ENCODE measurements around the gene SBF2.
"Not testable (repeated sequence)": the region's sequence is repeated elsewhere in the genome, so short reads cannot be mapped to it uniquely, and the experiment has no call there.

The SBF2 gene

DNA sequence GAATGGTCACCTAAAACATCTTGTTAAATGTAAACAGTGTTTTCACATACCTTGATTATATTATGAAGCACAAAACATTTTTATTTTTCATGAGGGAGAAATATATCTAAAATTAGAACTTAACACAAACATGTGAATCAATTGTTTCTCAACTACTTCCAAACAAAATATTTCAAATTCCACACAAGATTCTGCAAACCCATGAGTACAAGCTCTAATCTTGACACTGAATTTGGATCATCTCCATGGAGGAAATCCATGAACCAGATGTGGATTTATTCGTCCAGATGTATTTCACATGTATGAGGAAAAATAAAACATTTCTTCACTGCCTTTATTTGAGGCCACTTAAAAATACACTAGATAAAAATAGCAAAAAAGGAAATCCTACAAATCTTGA is 184.2 kb downstream of the SBF2 start:
- no peak for DNase-seq

DNA sequence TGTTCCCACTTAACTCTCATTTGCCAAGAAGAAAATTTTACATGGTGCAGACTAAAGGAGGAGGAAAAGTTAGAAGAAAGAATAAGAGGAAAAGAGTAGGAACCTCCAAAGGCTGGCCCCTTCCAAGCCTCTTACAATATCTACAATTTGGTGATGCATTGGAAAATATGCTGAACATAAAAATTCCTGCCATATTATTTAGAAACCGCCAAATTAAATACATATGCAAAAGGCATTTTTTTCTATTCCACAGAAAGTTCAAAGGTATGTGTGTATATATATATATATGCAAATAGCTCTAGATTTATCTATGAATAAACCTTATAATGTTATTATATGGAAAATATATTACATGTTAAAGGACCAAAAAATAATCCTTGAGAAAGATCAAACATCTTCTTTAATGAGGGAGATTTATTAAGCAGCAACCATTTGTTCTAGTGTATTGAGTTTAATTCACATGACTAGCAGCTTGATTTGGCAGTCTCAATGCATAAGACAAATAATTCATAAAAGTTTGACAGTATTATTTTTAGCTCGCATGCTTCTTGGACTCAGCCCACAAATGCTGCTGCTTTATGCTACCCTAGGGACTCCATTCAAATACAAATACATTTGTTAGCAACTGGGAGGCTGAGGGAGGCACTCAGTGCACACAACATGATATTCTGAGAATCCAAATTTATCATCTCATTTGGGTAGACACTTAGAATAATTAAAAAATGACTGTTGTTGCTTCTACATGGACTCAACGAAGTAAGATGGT is 184.9 kb downstream of the SBF2 start:
- DNase-seq: peak; percentile 50

DNA sequence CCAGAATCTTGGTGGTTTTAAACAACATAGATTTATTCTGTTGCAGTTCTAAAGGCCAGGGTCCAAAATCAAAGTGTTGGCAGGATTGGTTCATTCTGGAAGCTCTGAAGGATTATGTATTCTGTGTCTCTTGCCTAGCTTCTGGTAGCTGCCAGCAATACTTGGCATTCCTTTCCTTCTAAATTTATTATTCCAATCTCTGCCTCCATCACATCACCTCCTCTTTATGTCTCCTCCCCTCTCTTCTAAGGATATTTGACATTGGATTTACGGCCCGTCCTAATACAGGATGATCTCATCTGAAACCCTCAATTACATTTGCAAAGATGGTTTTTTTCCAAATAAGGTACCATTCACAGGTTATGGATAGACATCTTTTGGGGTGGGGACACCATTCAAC is 186.5 kb downstream of the SBF2 start:
- DNase-seq: no peak

DNA sequence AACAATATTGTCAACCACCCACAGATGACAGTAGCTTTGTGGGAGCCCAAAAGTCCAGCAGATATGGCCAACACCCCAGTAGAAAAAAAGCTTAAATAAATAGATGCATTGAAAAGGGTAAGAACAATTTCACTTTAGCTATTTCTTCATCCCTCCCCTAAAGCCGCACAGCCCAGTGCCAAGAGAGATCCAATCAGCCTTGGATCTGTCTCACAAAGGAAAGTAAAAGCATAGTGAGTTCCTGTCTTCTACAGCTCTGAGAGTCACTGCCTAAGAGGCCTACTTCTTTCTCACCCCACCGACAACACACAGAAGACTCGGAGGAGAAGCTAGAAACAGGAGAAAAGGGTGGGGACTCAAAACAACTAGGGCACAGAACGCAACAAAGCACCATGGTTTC is 196.4 kb downstream of the SBF2 start:
- no peak for DNase-seq

DNA sequence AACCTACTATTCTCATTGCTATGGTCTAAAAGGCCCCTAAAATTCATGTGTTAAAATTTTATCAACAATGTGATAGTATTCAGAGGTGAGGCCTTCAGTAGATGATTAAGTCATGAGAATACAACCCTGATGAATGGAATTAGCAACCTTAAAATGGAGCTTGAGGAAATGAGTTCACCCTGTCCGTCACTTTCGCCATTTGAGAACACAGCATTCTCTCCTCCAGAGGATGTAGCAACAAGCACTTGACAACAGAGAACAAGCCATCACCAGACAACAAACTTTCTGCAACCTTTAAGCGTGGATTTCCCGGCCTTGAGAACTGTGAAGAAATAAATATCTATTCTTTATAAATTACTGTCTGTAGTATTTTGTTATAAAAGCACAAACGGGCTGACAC is 197.0 kb downstream of the SBF2 start:
- DNase-seq: no peak

DNA sequence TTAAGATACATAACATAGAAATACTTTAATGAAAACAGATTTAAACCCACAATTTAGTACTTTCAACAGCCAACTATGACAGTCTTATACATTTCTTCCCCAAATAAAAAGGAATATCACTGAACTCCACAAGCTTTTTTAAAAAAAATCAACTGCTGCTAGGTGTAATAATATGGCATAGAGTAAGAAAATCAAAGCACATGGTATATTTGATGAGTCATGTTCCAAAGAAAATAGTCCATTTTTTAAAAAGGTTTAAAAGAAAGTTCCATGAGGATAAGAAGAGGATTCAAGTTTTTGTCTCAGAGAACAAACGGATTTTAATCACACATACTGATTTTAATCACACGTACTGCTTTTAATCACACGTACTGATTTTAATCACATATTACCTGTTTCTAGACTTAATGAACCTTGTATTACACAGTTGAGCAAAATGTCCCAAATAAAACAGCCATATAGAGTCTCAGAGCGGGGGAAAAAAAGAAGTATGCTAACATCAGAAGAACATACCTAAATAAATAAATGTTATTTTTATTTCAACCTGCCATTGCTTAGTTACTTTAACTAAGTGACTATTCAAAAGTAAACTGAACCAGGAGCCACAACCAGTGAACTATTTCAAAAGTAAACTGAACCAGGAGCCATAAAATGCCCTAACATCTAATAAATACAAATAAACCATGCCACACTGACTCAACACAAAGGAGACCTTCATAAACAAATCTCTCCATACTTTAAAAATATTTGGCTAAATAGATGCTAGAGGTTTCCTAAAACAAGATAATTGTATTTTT is 198.4 kb downstream of the SBF2 start:
- no peak for DNase-seq

DNA sequence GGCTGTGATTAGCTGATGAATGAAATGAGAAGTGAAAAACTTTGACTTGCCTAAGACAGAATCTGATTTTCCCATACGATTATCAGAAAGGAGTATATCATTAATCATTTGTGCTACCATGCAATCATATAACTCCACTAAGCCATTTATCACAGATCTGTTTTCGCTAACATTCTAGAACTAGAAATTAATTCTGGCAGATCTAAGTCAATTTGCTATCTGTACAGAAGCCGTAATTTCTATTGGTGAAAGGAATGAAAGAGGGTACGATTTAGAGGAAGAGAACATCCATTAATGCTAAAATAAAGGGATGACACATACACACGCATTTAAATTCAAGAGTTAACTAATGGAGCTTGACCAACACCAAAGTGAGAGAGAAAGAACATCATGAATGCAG is 201.6 kb downstream of the SBF2 start:
- no peak for DNase-seq

DNA sequence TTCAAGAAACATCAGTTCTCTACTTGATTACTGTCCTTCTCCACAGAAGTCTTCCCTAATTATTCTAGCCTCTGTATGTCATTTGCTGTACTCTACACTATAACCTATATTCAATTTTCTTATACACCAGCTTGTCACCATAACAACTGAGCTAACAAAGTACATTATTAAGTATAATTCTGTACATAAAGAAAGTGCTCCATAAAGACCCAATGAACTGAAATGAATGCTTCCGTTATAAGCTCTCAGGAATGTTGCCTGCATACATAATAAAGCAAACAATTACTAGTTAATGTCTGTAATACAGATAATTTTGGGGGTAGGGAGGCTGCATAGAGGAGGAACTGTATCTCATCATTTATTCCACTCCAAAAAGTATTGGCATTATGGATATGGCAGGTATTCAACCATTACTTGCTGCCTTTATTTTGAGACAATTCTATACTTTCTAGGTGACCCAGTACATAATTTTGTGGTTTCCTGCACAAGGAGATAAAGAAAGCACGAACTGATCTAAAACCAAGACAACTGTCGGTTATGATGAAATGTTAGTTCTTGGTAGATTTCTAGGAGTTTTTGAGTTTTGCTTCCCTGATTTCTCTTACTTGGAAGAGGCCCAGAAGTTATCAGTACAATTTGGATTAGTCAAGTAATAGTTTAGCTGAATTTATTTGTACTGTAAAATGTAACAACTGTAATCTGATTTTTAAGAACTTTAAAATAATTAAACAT is 202.5 kb downstream of the SBF2 start:
- DNase-seq: no peak

DNA sequence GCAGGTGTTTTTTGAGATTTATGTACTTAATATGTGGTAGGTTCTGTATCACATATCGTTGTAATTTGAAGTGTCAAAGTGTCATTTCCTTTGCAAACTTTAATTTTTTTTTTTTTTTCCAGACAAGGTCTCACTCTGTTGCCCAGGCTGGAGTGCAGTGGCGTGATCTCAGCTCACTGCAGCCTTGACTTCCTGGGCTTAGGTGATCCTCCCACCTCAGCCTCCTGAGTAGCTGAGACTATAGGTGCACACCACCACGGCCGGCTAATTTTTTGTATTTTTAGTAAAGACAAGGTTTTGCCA is 206.1 kb downstream of the SBF2 start:
- DNase-seq: not testable (repeated sequence)

DNA sequence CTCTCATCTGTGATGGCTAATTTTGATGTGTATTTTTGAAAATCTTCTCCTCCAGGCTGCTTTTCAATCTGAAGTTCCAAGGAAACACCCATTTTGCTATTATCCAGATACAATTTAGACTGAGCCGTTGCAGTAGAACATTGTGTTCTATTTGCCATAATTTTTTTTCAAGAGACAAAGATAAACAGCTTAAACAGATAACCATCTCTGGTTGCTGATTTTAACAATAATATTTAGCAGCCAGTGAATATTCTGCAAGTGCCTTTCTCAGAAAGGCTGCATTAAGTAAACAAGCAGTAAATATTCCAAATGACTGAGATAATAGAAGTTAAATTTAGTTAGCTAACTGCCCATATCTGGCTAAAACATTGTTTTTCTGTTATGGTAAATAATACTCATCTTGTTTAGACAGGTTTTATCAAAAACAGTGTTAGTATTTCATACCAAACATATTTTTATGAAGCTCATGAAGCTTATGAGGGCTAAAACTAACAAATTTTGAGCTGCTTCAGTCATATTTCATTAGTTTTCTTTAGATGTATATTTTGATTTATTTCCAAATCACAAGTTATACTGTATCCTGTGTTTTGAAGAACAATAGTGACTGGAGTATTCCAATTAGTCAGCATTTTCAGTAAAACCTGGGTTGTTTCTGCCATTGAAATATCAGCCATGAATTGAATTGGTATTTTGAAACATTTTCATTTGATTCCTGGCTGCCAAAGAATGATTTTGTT is 206.7 kb downstream of the SBF2 start:
- DNase-seq: no peak

DNA sequence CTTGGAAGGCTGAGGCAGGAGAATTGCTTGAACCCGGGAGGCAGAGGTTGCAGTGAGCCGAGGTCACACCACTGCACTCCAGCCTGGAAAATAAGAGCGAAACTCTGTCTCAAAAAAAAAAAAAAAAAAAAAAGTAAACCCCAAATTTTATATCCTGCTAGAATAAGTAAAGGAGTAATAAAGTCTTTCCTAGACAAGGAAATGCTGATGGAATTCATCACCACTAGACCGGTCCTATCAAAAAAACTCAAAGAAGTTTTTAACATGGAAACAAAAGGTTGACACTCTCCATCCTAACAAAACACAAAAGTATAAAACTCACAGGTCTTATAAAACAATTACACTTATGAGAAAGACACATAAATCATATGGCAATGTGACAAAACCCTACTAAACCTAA is 213.9 kb downstream of the SBF2 start:
- no peak for DNase-seq

DNA sequence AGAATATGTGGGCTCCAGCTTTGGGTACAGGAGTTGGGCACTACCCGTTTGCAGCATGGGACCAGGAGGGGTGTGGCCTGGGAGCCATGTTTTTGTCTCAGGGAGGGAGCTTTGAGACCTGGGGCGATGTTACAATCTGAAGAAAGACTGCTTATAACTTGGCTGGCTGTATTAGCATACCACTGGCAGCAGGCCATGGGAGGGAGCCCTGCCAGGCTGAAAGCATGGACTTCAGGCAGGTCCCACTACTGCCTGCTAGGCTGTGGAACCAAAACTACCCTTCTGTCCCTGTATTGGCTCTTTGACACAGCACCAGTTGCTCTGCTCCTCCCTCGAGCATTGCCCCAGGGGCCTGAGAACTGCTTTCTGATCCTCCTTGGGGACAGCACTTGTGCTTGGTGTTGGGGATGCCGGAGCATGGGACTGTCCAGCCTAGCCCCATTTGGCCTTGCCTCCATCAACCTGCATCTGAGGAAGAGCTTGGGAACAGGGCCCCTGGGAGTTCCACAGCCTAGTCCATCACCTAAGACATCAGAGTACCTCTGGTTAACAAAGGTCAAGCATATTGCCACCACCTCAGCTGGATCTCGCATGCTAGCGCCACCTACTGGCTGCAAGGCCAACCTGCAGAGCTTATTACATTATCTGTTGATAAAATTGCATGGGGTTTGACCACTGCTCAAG is 217.4 kb downstream of the SBF2 start:
- peak; percentile 69 for DNase-seq

DNA sequence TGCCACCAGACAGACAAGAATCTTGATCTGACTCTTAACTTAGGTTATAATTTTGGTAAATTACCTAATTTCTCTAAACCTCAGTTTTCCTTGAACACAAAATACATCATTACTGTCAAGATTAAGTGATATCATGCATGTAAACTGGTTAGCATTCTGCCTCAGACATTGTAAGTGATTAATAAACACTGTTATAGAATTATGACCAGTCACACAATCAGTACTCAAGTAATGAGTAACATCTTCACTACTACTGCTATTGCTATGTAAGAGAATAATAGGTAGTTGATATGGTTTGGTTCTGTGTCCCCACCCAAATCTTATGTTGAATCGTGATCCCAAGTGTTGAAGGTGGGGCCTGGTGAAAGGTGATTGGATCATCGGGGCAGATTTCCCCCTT is 218.9 kb downstream of the SBF2 start:
- DNase-seq: no peak

DNA sequence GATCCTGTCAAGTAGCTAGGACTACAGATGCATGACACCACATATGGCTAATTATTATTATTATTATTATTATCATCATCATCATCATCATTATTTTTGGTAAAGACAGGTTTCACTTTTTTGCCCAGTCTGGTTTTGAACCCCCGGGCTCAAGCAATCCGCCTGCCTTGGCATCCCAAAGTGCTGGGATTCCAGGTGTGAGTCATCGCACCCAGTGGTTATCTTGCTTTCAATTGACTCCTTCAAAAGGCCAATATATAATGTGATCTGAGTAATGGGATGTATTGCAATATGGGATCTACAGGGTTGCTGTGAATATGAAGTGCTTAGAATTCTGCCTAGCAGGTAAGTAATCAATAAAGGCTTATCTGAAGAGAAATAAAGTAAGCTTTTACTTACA is 221.2 kb downstream of the SBF2 start:
- DNase-seq: no peak

DNA sequence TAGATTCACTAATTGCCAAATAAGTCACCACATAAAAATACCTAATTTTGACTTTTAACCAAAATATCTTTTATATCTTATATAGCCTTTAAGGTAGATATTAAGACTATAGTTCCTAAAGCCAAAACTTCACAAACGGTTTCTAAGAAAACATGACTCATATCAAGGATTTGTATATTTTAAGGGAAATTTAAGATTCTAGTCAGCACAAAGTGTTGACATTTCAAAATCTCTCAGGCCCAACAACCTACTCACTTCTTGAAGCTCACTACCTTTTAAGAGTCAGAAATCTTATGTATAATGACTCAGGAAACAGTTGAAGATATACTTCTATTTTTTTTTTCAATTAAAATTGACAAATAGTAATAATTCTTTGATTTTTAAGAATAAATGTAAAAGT is 221.9 kb downstream of the SBF2 start:
- no peak for DNase-seq

DNA sequence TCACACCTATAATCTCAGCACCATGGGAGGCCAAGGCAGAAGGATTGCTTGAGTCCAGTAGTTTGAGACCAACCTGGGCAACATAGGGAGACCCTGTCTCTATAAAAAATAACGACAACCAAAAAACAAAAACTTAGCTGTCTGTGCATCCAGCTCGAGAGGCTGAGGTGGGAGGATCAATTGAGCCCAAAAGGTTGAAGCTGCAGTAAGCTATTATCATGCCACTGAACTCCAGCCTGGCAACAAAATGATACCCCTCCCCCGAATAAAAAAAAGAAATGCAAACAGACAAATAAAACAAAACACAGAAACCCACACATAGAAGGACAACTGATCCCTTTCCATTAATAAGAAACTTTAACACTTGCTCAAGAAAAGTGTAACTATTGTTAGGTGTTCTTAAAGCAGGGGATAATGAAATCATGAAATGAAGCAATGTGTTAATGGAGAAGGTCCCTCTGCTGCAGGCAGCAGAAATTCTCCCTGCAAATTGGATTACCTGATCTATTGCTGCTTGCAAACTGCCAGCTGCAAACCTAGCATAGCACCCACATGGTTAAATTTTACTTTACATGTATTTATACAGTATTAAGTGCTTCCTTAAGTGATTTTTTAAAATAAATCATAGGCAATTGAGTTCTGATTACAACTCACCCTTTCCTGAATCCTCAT is 226.3 kb downstream of the SBF2 start:
- no peak for DNase-seq

DNA sequence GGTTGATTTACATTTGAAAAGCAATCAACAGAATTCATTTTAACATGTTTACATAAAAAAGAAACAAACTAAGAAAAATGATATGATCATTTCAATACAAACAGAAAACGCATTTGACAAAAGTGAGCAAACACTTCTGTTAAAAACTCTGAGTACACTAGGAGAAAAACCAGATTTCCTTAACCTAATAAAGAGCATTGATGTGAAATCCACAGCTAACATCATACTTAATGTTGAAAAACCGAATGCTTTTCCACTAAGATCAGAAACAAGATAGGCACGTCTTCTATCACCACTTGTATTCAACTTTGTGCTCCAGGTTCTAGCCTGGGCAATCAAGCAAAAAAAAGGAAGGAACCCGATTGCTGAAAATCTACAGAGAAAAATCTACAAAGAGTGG is 227.6 kb downstream of the SBF2 start:
- DNase-seq: no peak

DNA sequence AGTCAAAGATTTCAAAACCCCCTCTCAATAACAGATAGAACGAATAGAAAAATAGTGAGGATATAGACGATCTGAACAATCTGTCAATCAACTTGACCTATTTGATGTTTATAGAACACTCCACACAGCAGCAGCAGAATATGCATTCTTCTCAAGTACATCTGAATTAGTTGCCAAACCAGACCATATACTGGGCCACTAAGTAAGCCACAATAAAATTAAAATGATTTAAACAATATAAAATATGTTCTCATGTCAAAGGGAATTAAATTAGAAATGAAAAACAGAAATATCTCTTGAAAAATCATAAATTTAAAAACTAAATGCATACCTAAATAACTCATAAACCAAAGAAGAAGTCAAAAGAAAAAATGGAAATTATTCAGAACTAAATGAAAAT is 229.2 kb downstream of the SBF2 start:
- no peak for DNase-seq

DNA sequence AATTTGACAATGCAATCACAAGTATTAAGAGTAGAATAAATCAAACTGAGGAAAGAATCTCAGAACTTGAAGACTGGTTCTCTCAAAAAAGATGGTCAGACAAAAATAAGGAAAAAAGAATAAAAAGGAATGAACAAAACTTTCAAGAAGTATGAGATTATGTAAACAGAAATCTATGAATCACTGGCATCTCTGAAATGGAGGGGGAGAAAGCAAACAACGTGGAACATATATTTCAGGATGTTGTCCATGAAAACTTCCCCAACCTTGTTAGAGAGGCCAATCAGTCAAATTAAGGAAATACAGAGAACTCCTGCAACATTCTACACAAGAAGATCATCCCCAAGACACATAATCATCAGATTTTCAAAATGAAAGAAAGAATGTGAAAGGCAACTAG is 235.7 kb downstream of the SBF2 start:
- no peak for DNase-seq

DNA sequence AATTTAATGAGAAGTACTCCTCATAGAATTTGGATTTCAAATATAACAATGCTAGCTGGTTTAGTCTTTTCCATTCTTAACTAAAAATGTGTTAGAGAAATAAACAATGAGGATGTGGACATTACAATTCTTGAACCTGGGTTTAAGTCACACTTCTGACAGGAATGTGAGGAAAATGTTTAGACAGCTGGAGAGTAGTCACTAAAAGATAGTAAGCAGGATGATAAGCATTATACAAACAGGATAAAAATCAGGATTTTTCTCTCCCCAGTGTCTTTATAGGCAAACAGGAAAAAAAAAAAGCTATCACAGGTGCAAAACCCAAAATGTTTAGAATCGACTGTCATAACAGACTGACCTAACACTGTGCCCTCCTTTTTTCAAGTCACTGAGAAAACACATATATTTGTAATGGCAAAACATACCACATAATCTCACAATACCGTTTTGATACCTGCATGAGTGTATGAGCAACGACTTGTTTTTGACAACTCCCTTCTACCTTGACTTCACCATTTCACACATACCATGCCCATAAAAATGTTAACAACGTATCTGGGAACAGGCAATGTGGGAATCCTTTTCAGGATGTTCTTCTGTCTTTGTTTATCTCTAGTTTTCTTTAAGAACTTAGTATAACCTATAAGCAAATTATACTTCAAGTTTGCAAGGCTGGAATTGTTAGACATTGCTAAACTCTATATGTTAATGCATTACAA is 242.0 kb downstream of the SBF2 start:
- DNase-seq: no peak

DNA sequence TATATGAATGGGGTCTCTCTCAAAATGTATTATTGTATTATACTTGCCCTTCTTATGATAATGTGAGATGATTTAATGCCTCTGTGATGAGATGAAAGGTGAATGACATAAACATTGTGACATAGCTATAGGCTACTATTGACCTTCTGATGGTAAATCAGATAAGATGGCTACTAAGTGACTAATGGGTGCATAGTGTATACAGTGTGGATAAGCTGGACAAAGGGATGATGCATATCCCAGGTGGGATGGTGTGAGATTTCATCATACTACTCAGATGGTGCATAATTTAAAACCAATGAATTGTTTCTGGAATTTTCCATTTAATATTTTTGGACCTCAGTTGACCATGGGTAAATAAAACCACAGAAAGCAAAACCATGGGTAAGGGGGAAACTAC is 243.5 kb downstream of the SBF2 start:
- DNase-seq: no peak
